HG03439 (cell line): Measurements from ENCODE around the gene MAB21L4.

Experiments used
- ATAC-seq: cut with Tn5 transposase; IDR thresholded peaks from one replicate; pipeline ENCODE4 v1.9.1; 2021; ENCODE audit warnings: mild to moderate bottlenecking, moderate library complexity; ENCODE audit not compliant: unreplicated experiment

Gene MAB21L4

DNA sequence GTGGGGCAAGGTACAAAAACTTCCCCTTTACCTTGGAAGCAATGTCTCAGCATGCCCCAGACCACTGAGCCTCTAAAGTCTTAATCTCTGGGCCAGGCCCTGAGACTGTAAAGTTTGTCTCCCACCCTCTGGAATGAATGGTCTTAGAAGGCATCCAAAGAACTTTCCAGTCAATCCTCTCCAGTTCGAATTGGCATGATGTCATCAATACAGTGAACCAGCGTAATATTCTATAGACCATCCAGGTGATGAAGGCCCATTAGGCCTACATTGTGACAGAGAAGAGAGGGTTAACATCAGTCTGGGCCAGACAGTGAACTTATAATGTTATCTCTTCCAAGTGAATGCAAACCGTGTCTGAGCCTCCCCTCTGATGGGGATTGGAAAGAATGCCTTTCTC lies 11.2 kb downstream of the MAB21L4 start:
- no peak for ATAC-seq

DNA sequence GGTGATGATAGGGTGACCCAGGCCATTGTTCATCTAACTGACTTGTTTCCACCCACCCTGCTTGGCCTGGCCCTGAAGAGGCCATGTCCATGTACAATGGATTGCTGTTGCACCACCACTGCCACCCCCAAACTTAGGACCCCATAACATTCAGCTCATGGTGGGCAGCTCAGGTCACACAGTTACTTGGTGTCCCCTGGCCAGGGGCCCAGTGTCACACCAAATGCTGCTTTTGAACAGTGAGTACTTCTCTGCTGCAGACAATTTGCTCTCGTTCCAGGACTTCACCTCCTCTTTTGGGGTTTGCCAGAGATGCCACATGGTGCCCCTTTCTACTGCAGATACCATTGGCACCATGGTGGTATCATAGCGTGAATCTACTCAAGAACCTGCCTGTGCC lies 11.7 kb downstream of the MAB21L4 start:
- ATAC-seq = no peak

- no peak for ATAC-seq
Observed at GRCh38 chr2:240881913-240882312, 14.0 kb downstream of the MAB21L4 start.

DNA sequence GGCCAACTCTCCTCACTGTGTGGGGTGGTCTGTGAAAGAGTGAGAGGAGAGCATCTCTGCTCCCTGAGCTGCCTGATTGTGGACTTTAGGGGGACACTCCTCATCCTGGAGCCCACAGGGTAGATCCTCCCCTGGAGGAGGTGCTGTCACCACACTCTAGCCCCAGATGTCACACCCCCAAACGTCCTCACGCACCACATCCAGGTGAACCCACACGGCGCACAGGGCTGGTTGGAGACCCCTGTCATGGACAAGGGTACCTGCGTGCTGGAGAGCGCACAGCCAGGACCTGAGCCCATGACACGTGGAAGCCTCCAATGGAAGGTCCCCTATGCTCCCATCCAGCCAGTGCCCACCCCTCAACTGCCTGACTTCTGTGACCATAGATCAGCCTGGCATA lies 16.9 kb downstream of the MAB21L4 start:
- ATAC-seq = no peak

- ATAC-seq = no peak
Observed at GRCh38 chr2:240878341-240878936, 17.5 kb downstream of the MAB21L4 start.

GRCh38 chr2:240877460-240878340 lies 18.3 kb downstream of the MAB21L4 start:
- no peak for ATAC-seq

DNA sequence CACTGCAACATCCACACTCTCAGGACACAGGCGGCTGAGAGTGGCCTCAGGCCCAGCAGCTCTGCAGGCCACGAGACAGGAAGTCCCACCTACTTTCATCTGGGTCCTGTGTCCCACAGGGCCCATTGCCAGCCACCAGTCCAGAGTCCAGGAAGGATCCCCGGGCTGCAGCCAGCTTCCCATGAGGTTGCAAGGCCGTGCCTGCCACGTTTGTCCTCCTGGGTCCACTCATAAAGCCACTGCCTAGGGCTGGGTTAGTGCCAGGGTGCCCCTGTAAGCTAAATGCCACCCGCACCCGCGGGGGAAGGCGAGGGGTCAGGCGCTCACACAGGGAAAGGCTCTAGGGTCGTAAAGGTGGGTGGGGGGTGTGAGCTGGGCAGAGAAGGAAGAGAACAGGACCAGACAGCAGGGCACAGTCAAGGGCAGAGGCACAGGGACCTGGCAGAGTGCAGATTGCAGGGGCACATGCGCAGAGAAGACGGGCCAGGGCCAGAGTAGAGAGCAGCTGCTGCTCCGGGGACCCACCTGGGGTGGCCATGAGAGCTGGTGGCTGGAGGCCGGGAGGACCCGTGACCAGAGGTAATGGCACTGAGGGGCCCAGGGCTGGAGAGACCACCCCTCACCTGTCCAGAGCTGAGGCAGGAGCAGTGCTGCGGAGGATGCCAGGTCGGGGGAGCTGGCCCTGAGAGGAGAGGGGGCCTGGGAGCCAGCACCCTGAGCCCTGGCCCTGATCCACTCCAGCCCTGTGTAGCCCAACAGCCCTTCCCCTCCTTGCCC lies 19.3 kb downstream of the MAB21L4 start:
- ATAC-seq = no peak

- no peak for ATAC-seq
Observed at GRCh38 chr2:240876035-240876474, 19.9 kb downstream of the MAB21L4 start.

GRCh38 chr2:240875228-240876034 lies 20.5 kb downstream of the MAB21L4 start:
- no peak for ATAC-seq

DNA sequence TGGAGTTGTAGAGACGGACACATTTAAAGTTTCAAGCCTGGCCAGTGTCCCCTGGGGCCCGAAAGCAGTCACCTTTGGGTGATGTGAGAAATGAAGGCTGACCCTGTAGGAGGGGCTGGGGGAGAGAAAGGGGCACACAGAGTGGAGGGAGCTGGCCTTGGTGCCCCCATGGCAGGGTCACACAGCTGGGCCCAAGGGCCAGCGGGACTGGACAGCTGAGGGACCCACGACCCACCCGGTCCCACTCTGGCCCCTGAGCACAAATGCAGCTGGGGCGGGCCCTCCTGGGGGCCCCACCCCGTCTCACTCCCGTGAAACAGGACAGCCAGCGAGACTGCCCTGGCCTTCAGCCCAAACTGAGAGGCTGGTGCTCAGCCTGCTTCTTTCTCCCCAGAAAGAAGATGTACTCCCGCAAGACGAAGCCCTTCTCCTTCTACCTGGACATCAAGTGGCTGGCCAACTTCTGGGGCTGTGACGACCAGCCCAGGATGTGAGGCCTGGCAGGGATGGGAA lies 21.2 kb downstream of the MAB21L4 start:
- ATAC-seq = no peak

- ATAC-seq = no peak
Observed at GRCh38 chr2:240873805-240874714, 21.9 kb downstream of the MAB21L4 start.

GRCh38 chr2:240873098-240873788 lies 22.7 kb downstream of the MAB21L4 start:
- ATAC-seq = no peak

DNA sequence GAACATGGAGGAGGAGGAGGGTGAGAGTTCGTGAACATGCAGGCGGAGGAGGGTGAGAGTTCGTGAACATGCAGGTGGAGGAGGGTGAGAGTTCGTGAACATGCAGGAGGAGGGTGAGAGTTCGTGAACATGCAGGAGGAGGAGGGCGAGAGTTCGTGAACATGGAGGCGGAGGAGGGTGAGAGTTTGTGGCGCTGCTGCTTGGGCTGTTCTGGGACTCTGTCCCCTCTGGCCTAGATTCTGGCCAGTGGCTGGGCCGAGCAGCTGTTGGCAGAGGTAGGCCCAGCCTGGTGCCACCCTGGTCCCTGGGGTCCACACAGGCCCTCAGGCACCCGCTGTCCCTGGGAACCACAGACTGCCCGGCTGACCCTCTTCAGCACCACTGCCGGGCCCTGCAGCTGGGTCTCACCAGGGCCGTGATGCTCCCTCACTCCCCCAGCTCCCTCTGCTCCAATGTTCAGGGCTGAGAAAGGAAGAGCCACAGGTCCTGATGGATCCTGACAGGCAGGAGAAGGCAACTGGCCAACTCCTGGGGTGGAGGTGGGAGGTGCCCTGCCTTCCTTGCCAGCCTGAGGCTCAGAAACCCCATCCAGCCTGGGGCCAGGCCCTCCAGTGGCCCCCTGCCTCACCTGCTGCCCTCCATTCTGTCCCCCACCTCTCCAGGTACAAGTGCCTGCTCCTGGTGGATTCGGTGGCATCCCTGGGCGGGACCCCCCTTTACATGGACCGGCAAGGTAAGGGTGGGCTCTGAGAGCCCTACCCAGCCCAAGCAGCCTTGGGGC lies 23.4 kb downstream of the MAB21L4 start:
- no peak for ATAC-seq

DNA sequence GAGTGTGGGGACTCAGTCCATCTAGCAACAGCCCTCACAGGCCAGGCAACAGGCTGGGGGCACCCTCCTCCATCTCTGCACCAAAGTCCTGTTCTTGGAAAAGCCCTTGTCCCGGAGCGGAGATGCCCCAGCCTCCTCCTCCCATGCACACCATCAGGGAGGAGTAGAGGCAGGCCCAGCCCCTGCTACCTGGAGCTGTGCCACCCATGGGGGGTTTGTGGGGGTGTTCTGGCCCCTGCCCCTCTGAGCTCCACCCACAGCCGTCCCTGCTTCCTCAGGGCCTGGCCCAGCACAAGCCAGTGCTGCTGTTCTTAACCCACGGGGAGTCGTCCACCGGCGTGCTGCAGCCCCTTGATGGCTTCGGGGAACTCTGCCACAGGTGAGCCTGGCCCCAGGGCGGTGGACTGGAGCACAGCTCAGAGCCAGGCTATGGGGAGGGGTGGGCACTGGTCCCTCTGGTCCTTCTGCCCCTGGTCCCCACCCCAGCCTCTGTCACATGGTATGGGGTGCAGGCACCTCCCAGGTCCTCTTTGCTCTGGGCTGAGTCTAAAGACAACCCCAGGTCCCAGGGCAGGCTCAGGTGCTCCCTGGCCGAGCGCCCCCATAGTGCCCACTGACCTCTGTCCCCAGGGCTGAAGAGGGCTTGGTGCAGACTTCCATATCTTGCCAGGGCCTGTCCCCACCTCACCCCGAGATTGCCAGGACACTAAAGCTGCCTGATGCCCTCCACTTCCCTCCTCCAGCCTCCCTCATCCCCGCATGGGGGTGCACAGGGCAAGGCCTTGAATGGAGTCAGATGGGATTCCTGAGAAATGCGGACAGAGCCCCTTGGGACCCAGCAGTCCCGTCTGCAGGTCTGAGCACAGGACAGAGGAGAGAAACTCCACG lies 24.6 kb downstream of the MAB21L4 start:
- ATAC-seq = no peak

- ATAC-seq = no peak
Observed at GRCh38 chr2:240869956-240870875, 25.7 kb downstream of the MAB21L4 start.
